Measurements from ENCODE around the gene USP32.

Gene USP32

DNA sequence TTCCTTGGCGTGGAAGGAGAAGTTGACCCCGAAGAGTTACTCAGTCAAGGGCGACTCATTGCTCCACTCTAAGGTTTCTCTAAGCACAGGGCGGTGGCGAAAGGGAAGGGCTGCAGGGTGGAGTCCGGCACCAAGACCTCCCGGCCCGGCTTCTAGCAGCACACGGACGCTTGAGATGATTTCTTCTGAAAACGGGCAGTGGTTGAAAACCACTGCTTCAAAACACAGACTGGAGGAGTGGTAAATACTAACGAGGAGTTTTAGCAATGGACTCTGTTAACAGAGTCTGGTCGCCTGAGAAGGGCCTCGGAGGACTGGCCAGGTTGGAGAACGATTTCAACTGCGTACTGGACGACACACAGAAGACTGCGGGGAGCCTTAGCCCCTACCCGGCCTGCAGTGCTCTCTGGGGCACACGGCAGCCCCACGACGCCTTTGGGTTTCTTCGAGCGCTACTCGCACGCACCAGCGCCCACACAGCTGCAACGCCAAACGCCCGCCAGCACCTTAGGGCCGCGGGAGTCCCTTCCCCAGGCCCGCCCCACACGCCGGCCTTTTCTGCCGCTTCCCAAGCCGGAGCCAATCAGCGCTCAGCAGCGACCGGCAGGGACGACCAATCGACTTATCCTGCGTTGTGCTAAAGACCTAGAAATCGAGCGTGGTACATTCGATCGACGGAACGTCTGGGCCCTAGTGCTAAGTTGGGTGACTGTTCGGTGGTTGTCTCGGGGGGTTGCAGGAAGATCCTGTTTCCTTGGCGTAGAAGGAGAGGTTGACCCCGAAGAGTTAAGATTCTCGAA lies 256.6 kb downstream of the USP32 start:
- TF ChIP-seq CTCF (IDR thresholded peaks at IDR 0.05; ENCODE audit: control extremely low read depth, extremely low read depth, low read depth, missing control alignments) = no peak
- ChIA-PET POLR2A (no interaction called here), CTCF (no interaction called here)
- DNase-seq (ENCODE audit: extremely low spot score) = peak; percentile 93

GRCh38 chr17:60134396-60135150 lies 257.4 kb downstream of the USP32 start:
- no peak for TF ChIP-seq CTCF (IDR thresholded peaks at IDR 0.05; ENCODE audit: control extremely low read depth, extremely low read depth, low read depth, missing control alignments)
- ChIA-PET CTCF (no interaction called here), POLR2A (no interaction called here)
- DNase-seq (ENCODE audit: extremely low spot score) = no peak

- POLR2A ChIA-PET = no interaction called here
- TF ChIP-seq CTCF (IDR thresholded peaks at IDR 0.05; ENCODE audit: control extremely low read depth, extremely low read depth, low read depth, missing control alignments) = no peak
- no peak for DNase-seq (ENCODE audit: extremely low spot score)
- CTCF ChIA-PET = no interaction called here
Observed at GRCh38 chr17:60130466-60130865, 261.5 kb downstream of the USP32 start.

- POLR2A ChIA-PET = no interaction called here
Observed at GRCh38 chr17:60129164-60129563, 262.8 kb downstream of the USP32 start.

More at GRCh38 chr17:60129164-60129563, 262.8 kb downstream of the USP32 start:
- DNase-seq (ENCODE audit: extremely low spot score) = no peak
- TF ChIP-seq CTCF (IDR thresholded peaks at IDR 0.05; ENCODE audit: control extremely low read depth, extremely low read depth, low read depth, missing control alignments) = no peak
- CTCF ChIA-PET = interaction anchor here (3.2 kb wide), 1 partner anchor 13 kb away, joined by 15 read pairs; no protein-coding TSS in a partner anchor
